ENCODE results near the gene MYH13. TPM values are rescaled to one million over a fixed set of nuclear protein-coding genes. Genes with fewer than 3 reads are reported as not detected.

Gene MYH13
- total and polyA plus RNA-seq, 9 of the 15 experiments (the other 6 are each of a cell fraction or from before 2014, with no cell fraction given) = 0.01 TPM; not detected in 8

GRCh38 chr17:10417431-10417830 is 44.6 kb upstream of the MYH13 start:
- BruUV-seq (replicated peaks) = no TSS peak
- Histone ChIP-seq H3K4me1 (replicated peaks in 1 of 2; ENCODE audit: control insufficient read depth in 2 of 2, insufficient read depth in 2 of 2, low read length in 2 of 2) (no peaks in the 10 kb centered on the region), H3K9me1 (ENCODE audit: control insufficient read depth, insufficient read depth, low read length) (no peaks in the 10 kb centered on the region), H3K4me2 (ENCODE audit: insufficient read depth, low read length) (no peak overlapping the region), H3K4me3 (no peak overlapping the region), H3K27ac (ENCODE audit: extremely low read depth, low read depth, low read length) (no peak overlapping the region), H3K27me3 (ENCODE audit: control insufficient read depth in 2 of 2, insufficient read depth in 2 of 2, low read length in 2 of 2) (no peaks in the 10 kb centered on the region), H3K79me2 (ENCODE audit: control insufficient read depth, insufficient read depth, low read length) (no peaks in the 10 kb centered on the region), H4K20me1 (replicated peaks; ENCODE audit: control insufficient read depth, insufficient read depth, low read length) (no peaks in the 10 kb centered on the region), H3K9ac (ENCODE audit: insufficient read depth in 1 of 2, low read depth in 2 of 2, low read length in 2 of 2) (no peak overlapping the region), H3K36me3 (ENCODE audit: control insufficient read depth, insufficient read depth, low read length) (no peaks in the 10 kb centered on the region), H3K9me3 (replicated peaks; ENCODE audit: control insufficient read depth, insufficient read depth, low read depth, low read length) (no peaks in the 10 kb centered on the region), H2AFZ (ENCODE audit: low read depth, low read length) (no peak overlapping the region)
- in situ Hi-C loops (cut with MboI) = no loop called here
- ATAC-seq (no peak), FAIRE-seq (no peak), DNase-seq (ENCODE audit: extremely low read depth in 1 of 4, low spot score in 3 of 4) (no peak)
- POLR2A ChIA-PET = no interaction called here
- 3% methylated on average over 3 of the region's 3 CpGs for WGBS (ENCODE audit: insufficient coverage, low coverage, missing lambda C conversion rate)
- CTCF ChIA-PET (ENCODE audit: low intra/inter-chr PET ratio) = no interaction called here
- intact Hi-C loops (cut with micrococcal nuclease) = no loop called here
- no peak for TF ChIP-seq ZNF318 (IDR thresholded peaks at IDR 0.05; ENCODE audit: borderline replicate concordance in 1 of 2, low read depth in 1 of 2)
- no peak for TF ChIP-seq RERE (CRISPR knock-in tag; IDR thresholded peaks at IDR 0.05; ENCODE audit: borderline replicate concordance)
- TF ChIP-seq ZNF174 (CRISPR knock-in tag; IDR thresholded peaks at IDR 0.05) = no peak
- no peak for TF ChIP-seq TBP (optimal IDR thresholded peaks at IDR 0.05; ENCODE audit: low read depth, low read length)
- no peak for TF ChIP-seq NUFIP1 (IDR thresholded peaks at IDR 0.05; ENCODE audit: partially characterized antibody)
- no peak for TF ChIP-seq ZNF212 (CRISPR knock-in tag; IDR thresholded peaks at IDR 0.05)
- no peak for TF ChIP-seq NFIX (CRISPR knock-in tag; IDR thresholded peaks at IDR 0.05; ENCODE audit: low read depth)
- no peak for TF ChIP-seq SMC3 (conservative IDR thresholded peaks at IDR 0.05; ENCODE audit: insufficient read depth, low read depth, low read length)
